ENCODE data around the gene MST1R.

The MST1R gene

DNA sequence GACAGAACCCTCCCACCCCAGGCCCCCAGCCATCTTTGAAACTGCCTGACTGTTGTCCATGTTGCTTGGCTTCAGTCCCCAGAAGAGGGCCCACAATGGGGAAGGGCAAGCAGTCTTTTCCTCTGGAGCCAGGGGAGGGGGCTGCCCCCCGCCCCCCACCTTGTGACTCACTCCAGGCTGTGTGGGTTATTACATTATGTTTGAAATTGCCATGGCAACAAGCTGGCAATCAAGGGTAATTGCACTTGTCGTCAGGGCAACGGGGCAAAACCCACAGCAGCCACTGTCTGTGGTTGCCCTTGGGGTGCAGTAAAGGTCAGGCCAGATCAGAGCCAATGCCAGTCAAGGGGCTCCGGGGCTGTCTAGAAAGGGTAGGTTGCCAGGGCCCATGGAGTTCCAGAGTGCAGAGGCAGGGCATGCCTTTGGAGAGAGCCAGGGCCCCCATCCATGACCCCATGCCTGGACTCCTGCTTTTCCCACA, 30.8 kb downstream of the MST1R start:
- H3K9me3 ChIP-seq (ENCODE audit: control insufficient read depth in 1 of 2, low read length in 2 of 2): no peaks in the 10 kb centered on the region

GRCh38 chr3:49871531-49872153, 32.0 kb downstream of the MST1R start:
- H3K9me3 ChIP-seq (ENCODE audit: control insufficient read depth in 1 of 2, low read length in 2 of 2): no peaks in the 10 kb centered on the region
- no peak overlapping the region for H3K4me3 ChIP-seq (ENCODE audit: low read depth in 1 of 2, low read length in 2 of 2)
- H3K36me3 ChIP-seq (ENCODE audit: control insufficient read depth in 1 of 2, insufficient read depth in 2 of 2, low read length in 2 of 2): no peaks in the 10 kb centered on the region
- peaks cover 0 to 16% of the 10 kb centered on the region in 2 donors for H3K4me1 ChIP-seq (ENCODE audit: control insufficient read depth in 1 of 2, insufficient read depth in 2 of 2, low read length in 2 of 2)
- H3K27ac ChIP-seq (ENCODE audit: low read length): no peak overlapping the region
- H3K27me3 ChIP-seq (ENCODE audit: low read depth, low read length): peaks cover 27% of the 10 kb centered on the region

More for the DNA sequence above, 30.8 kb downstream of the MST1R start:
- no peaks in the 10 kb centered on the region for H3K36me3 ChIP-seq (ENCODE audit: control insufficient read depth in 1 of 2, insufficient read depth in 2 of 2, low read length in 2 of 2)
- H3K27ac ChIP-seq (ENCODE audit: low read length): no peak overlapping the region
- H3K4me3 ChIP-seq (ENCODE audit: low read depth in 1 of 2, low read length in 2 of 2): no peak overlapping the region
- H3K27me3 ChIP-seq (ENCODE audit: low read depth, low read length): peaks cover 26% of the 10 kb centered on the region
- peaks cover 0 to 16% of the 10 kb centered on the region in 2 donors for H3K4me1 ChIP-seq (ENCODE audit: control insufficient read depth in 1 of 2, insufficient read depth in 2 of 2, low read length in 2 of 2)

GRCh38 chr3:49869525-49870126, 34.0 kb downstream of the MST1R start, which contains the start of gene CAMKV:
Gene CAMKV, minus strand, starts transcription at chr3:49869906. Its CDS starts 7,518 bp downstream, at chr3:49862388.
- Histone ChIP-seq H3K9me3 (ENCODE audit: control insufficient read depth in 1 of 2, low read length in 2 of 2) (no peaks in the 10 kb centered on the region), H3K27me3 (ENCODE audit: low read depth, low read length) (peaks cover 27% of the 10 kb centered on the region), H3K4me1 (ENCODE audit: control insufficient read depth in 1 of 2, insufficient read depth in 2 of 2, low read length in 2 of 2) (peaks cover 0 to 16% of the 10 kb centered on the region in 2 donors), H3K27ac (ENCODE audit: low read length) (no peak within 1 kb of the TSS), H3K4me3 (ENCODE audit: low read depth in 1 of 2, low read length in 2 of 2) (peak within 1 kb of the TSS; percentile 21 to 53), H3K36me3 (ENCODE audit: control insufficient read depth in 1 of 2, insufficient read depth in 2 of 2, low read length in 2 of 2) (no peaks in the 10 kb centered on the region)

- no peaks in the 10 kb centered on the region for H3K9me3 ChIP-seq (ENCODE audit: control insufficient read depth in 1 of 2, low read length in 2 of 2)
- H3K27me3 ChIP-seq (ENCODE audit: low read depth, low read length): peaks cover 27% of the 10 kb centered on the region
- peak overlapping the region in 1 of 2 donors; percentile 53 for H3K4me3 ChIP-seq (ENCODE audit: low read depth in 1 of 2, low read length in 2 of 2)
- peaks cover 0 to 16% of the 10 kb centered on the region in 2 donors for H3K4me1 ChIP-seq (ENCODE audit: control insufficient read depth in 1 of 2, insufficient read depth in 2 of 2, low read length in 2 of 2)
- no peaks in the 10 kb centered on the region for H3K36me3 ChIP-seq (ENCODE audit: control insufficient read depth in 1 of 2, insufficient read depth in 2 of 2, low read length in 2 of 2)
- no peak overlapping the region for H3K27ac ChIP-seq (ENCODE audit: low read length)
Measured at GRCh38 chr3:49868862-49869466, 34.7 kb downstream of the MST1R start.

GRCh38 chr3:49867871-49868321, 35.8 kb downstream of the MST1R start:
- H3K27me3 ChIP-seq (ENCODE audit: low read depth, low read length): peaks cover 27% of the 10 kb centered on the region

GRCh38 chr3:49867400-49867799, 36.3 kb downstream of the MST1R start:
- Histone ChIP-seq H3K4me3 (ENCODE audit: low read depth in 1 of 2, low read length in 2 of 2) (no peak overlapping the region), H3K27ac (ENCODE audit: low read length) (no peak overlapping the region), H3K36me3 (ENCODE audit: control insufficient read depth in 1 of 2, insufficient read depth in 2 of 2, low read length in 2 of 2) (no peaks in the 10 kb centered on the region), H3K27me3 (ENCODE audit: low read depth, low read length) (peaks cover 27% of the 10 kb centered on the region), H3K9me3 (ENCODE audit: control insufficient read depth in 1 of 2, low read length in 2 of 2) (no peaks in the 10 kb centered on the region), H3K4me1 (ENCODE audit: control insufficient read depth in 1 of 2, insufficient read depth in 2 of 2, low read length in 2 of 2) (peaks cover 0 to 16% of the 10 kb centered on the region in 2 donors)

More at GRCh38 chr3:49867871-49868321, 35.8 kb downstream of the MST1R start:
- Histone ChIP-seq H3K4me1 (ENCODE audit: control insufficient read depth in 1 of 2, insufficient read depth in 2 of 2, low read length in 2 of 2) (peaks cover 0 to 16% of the 10 kb centered on the region in 2 donors), H3K27ac (ENCODE audit: low read length) (no peak overlapping the region), H3K36me3 (ENCODE audit: control insufficient read depth in 1 of 2, insufficient read depth in 2 of 2, low read length in 2 of 2) (no peaks in the 10 kb centered on the region), H3K9me3 (ENCODE audit: control insufficient read depth in 1 of 2, low read length in 2 of 2) (no peaks in the 10 kb centered on the region), H3K4me3 (ENCODE audit: low read depth in 1 of 2, low read length in 2 of 2) (no peak overlapping the region)

DNA sequence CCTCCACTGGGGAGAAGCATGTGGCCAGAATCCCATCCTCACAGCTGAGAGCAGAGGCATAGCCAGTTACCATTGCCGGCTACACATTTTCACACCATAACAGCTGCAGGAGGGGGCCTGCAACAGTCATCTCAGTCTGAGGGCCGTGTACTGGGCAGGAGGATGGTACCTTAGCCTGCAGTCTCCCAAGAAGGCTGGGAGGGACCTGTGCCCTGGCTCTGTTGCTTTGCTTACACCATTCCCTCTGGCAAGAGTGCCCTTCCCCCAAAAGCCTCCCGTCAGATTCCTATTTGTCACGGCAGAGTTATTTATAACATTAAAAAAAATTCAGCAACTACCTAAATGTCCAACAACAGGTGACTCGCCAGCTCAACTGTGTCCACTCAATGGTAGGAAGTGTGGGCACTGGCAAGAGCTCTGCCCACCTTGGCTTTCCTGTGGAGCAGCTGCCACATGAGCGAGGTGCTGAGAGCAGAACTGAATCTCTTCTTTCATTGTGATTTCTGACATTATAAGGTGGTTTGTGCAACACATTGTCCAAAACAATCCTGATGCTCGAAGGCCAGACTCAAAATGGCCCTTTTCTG, 38.4 kb downstream of the MST1R start:
- Histone ChIP-seq H3K4me1 (ENCODE audit: control insufficient read depth in 1 of 2, insufficient read depth in 2 of 2, low read length in 2 of 2) (peaks cover 0 to 16% of the 10 kb centered on the region in 2 donors), H3K27me3 (ENCODE audit: low read depth, low read length) (peaks cover 24% of the 10 kb centered on the region), H3K4me3 (ENCODE audit: low read depth in 1 of 2, low read length in 2 of 2) (no peak overlapping the region), H3K36me3 (ENCODE audit: control insufficient read depth in 1 of 2, insufficient read depth in 2 of 2, low read length in 2 of 2) (no peaks in the 10 kb centered on the region), H3K9me3 (ENCODE audit: control insufficient read depth in 1 of 2, low read length in 2 of 2) (no peaks in the 10 kb centered on the region), H3K27ac (ENCODE audit: low read length) (no peak overlapping the region)

- H3K36me3 ChIP-seq (ENCODE audit: control insufficient read depth in 1 of 2, insufficient read depth in 2 of 2, low read length in 2 of 2): no peaks in the 10 kb centered on the region
- peaks cover 18% of the 10 kb centered on the region for H3K27me3 ChIP-seq (ENCODE audit: low read depth, low read length)
- no peaks in the 10 kb centered on the region for H3K9me3 ChIP-seq (ENCODE audit: control insufficient read depth in 1 of 2, low read length in 2 of 2)
- no peak overlapping the region for H3K27ac ChIP-seq (ENCODE audit: low read length)
- peaks cover 0 to 8% of the 10 kb centered on the region in 2 donors for H3K4me1 ChIP-seq (ENCODE audit: control insufficient read depth in 1 of 2, insufficient read depth in 2 of 2, low read length in 2 of 2)
- H3K4me3 ChIP-seq (ENCODE audit: low read depth in 1 of 2, low read length in 2 of 2): no peak overlapping the region
Measured at GRCh38 chr3:49864505-49864904, 39.2 kb downstream of the MST1R start.

- H3K4me3 ChIP-seq (ENCODE audit: low read depth in 1 of 2, low read length in 2 of 2): no peak overlapping the region
- H3K4me1 ChIP-seq (ENCODE audit: control insufficient read depth in 1 of 2, insufficient read depth in 2 of 2, low read length in 2 of 2): peaks cover 0 to 13% of the 10 kb centered on the region in 2 donors
- no peaks in the 10 kb centered on the region for H3K27me3 ChIP-seq (ENCODE audit: low read depth, low read length)
- no peaks in the 10 kb centered on the region for H3K36me3 ChIP-seq (ENCODE audit: control insufficient read depth in 1 of 2, insufficient read depth in 2 of 2, low read length in 2 of 2)
- H3K27ac ChIP-seq (ENCODE audit: low read length): no peak overlapping the region
- no peaks in the 10 kb centered on the region for H3K9me3 ChIP-seq (ENCODE audit: control insufficient read depth in 1 of 2, low read length in 2 of 2)
Measured at GRCh38 chr3:49859576-49860305, 43.9 kb downstream of the MST1R start.

DNA sequence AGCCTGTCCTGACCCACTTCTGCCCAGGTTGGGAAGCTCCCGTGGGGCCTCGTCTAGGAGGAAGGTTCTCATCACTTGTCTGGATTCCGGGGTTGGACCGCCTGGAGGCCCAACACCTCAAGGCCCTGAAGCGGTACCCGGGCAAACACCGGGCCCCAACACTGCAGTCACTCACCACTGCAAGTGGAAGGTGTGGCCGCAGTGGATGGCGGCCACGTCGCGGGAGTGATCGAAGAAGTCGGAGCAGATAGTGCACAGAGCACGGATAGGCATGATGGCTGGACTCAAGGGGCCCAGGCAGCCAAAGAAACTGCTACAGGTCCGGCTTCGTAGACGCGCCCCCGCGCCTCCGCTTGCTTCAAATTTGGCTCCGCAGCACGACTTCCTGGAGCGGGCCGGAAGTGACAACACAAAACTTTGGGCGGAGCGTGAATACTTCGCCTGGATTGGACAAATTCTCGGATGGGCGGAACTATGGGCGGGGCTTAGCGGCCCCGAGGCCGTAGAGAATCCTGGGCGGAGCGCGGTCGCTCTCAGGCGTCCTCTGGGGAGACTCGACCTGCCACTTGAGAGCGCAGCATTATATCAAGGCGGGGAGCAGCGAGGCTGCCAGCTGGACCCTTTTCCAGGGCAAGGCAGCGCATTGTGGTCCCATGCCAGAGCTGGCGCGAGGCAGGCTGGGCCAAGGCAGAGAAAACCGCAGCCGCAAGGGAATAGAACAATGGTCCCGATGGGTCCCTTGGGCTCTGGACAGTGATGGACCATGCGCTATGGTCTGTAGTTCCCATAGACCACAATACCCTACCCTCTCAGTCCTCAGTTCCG, 47.3 kb downstream of the MST1R start, which contains the start of gene TRAIP:
Gene TRAIP, minus strand, starts transcription at position 384 of the 825 bp plus-strand sequence. Its CDS starts 111 bp downstream, at position 273.
- Histone ChIP-seq H3K36me3 (ENCODE audit: control insufficient read depth in 1 of 2, insufficient read depth in 2 of 2, low read length in 2 of 2) (no peaks in the 10 kb centered on the region), H3K9me3 (ENCODE audit: control insufficient read depth in 1 of 2, low read length in 2 of 2) (no peaks in the 10 kb centered on the region), H3K27ac (ENCODE audit: low read length) (peak within 1 kb of the TSS; percentile 45), H3K27me3 (ENCODE audit: low read depth, low read length) (no peaks in the 10 kb centered on the region), H3K4me3 (ENCODE audit: low read depth in 1 of 2, low read length in 2 of 2) (peak within 1 kb of the TSS; percentile 79 to 81), H3K4me1 (ENCODE audit: control insufficient read depth in 1 of 2, insufficient read depth in 2 of 2, low read length in 2 of 2) (peaks cover 0 to 13% of the 10 kb centered on the region in 2 donors)
